Measurements from ENCODE around the gene AREG.

The AREG gene

DNA sequence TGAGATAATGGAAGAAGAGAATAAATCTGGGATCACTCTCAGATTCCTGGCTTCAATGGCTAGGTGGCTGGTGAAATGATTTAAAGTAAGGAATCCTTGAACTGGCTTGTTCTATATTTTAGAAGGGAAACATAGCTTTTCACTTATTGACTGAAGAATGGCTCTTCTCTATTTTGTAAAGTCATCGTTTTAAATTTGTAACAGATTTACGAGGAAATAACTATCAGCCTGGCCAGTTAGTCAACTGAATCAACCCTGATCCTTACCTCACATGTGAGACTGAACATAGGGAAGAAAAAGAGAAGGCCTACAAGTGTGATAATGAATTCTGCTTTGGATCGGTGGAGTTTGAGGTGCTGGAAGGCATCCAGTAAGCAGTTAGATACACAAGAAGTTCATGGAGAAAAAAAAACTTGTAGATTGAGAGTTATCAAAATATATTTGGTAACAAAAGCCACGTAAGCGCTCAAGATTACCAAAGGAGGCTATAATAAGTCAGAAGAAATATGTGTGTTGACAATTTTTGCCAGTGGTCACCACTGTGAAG, 12.0 kb downstream of the AREG start:
- no peak for DNase-seq (ENCODE audit: low read depth in 2 of 3, low spot score in 2 of 3)

DNA sequence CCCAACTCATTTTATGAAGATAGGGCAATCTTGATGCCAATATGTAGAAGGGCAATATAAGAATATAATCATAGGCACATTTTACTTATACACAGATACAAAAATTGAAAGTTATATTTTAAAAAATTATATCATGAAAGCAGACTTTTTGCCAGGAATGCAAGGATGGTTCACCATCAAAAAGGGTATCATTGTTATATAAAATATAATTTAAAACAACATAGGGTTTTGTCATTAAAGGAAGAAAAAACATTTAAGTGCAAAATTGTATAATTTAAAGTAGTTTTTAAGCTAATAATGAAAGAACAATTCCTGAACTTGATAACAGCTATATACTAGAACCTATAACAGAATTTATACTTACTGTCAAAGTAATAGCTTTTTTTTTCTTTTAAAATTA, 15.9 kb downstream of the AREG start:
- no peak for DNase-seq (ENCODE audit: low read depth in 2 of 3, low spot score in 2 of 3)

DNA sequence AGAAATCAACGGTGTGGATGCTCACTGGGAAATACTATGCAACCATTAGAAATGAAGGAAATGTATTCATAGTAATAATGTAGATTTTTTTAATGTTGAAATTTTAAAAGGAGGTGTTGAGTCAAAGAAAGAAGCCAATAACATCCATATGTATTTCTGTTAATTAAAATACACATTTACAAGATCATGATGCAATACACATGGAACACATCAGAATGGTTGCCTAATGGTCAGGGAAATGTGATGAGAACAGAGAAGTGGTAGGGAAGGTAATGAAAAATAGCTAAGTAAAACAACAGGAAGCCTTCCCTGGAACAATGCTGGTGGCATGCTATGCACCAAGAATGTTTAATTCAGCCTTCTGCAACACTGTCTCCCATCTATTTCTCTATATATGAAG, 18.2 kb downstream of the AREG start:
- DNase-seq (ENCODE audit: low read depth in 2 of 3, low spot score in 2 of 3) = no peak

DNA sequence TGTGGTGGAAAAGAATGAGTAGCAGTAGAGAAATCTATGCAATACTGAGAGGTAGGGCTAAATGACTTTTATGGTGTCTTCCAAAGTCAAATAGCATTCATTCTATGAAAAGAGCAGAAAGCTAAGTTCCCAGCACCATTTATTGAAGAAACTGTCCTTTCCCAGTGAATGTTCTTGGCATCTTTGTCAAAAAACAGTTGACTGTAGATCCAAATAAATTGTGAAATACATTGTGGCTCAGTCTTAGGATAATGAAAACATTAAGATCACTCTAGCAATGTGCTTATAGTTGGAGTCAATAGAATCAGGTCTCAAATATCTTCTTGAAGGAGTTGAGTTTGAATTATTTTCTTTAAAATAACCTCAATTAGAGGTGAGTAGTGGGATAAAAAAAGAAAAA, 19.4 kb downstream of the AREG start:
- DNase-seq (ENCODE audit: low read depth in 2 of 3, low spot score in 2 of 3) = no peak

DNA sequence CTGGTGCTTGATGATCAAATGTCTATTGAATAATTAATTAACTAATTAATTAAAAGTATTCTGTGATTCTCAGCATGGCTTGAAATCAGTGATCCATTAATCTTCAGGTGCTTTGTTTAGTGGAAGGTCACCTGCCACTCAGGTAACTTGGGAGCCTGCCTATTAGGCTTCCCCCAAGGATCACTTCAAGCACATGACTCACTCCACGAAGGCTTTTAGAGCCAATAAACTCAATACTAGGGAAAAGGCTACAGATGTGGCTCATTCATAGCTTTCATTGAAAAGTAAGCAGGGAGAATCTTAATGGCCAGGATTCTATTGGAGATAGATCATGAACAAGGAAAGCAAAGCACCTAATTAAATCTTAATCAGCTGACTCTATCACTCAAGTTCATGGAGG, 21.3 kb downstream of the AREG start:
- no peak for DNase-seq (ENCODE audit: low read depth in 2 of 3, low spot score in 2 of 3)

DNA sequence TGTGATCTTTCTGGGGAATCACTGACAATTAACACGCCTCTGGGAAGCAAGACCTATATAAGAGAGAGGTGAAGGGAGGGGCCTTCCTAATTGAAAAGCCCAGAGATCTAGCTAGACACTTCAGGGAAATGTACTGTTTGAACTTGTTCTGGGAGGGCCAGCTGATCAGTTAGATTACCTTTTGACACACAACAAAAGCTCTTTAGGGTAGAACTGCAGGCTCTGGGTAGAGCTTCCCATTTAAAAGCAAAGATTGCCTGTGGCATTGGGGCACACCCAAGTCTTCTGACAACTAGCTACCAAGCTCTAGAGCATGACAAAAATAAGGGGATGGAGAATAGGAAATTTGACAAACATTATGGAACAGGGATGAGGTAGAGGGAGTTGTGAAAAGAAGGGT, 26.3 kb downstream of the AREG start:
- no peak for DNase-seq (ENCODE audit: low read depth in 2 of 3, low spot score in 2 of 3)

DNA sequence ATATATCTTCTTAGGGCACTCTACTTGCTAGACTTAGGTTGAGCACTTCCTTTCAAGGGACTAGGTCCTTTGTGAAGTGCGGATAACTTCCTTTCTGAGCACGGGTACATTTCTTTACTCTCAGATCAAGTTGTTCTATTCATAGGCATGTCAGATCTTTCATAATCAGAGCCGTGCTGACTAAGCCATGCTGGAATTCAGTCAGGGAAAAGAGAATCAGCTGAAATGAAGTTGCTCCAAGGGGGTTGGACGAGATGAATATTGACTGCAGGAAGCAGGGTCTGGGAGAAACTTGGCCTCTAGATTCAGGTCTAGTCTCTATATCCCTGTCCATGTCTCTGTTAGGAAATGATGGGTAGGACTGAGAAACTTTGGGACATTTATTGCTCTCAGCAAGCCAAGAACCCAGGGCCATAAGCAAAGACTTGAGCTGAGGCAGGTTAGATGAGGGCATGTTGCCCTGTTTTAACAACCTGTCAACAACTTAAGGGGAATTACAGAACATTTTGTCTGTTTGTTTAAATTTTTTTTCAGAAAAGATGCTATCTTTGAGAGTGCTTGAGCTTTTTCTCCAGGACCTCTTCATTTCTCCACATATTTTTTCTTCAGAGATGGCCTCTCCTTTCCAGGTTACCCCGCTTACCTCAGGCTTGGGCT, 28.3 kb downstream of the AREG start:
- DNase-seq (ENCODE audit: low read depth in 2 of 3, low spot score in 2 of 3) = no peak

DNA sequence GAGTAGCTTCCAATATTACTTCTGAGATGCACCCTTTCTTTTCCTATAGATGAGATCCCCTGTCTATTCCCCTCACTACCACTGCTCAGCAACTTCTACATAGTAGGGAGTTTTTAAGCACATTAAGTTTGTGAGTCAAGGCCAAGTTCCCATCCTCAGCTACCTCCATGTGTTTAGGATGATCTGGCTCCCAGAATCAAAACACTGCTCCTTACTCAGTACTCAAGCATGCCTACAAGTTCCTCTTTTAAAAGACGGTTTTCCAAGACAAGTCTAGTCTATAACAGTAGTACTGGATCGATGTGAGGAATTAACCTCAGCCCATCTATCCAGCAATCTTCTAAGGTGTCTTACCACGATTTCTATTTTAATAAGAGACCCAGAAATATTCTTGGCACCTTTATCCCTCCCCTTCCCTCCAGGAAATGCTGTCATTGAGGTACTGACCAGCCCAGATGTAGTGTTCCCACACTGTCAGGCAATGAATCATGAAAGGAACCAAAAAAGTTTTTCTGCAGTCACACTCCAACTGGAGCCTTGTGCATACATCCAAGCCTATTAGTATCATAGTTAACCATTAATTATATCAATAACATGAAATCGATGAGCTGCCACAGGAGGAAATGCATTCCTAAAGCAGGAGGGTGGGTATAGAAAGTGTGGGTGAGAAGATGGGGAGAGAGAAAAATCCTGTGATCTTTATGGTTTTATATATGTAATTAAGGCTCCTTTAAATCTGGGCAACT, 29.6 kb downstream of the AREG start:
- DNase-seq (ENCODE audit: low read depth in 2 of 3, low spot score in 2 of 3) = no peak

DNA sequence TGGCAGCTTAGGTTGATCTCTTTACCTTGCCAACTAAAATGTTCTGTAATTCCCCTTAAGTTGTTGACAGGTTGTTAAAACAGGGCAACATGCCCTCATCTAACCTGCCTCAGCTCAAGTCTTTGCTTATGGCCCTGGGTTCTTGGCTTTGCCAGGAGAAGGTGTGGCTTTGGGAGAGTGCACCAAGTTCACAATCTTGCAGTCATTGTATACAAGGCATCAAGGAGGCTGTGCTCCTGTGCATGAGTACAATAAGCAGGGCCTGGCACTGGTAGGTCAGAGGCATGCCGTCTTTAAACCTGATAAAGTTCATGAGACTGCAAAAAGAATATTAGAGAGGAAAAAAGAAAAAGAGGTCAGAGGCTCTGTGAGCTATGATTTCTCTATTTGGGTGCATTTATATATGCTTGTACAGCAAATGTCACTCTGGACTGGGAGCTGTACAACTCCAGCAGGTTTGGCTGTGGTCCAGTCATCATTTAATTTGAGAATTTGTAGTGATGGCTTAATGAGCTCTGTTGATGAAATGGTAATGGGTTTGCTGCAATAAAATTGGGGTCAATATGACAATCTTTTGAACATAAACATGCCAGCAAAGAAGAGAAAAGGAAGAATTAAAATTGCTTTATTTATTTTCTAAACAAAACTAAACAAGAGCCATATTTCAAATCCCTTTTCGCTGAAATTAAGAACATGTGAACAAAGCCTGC, 30.3 kb downstream of the AREG start:
- DNase-seq (ENCODE audit: low read depth in 2 of 3, low spot score in 2 of 3) = no peak

DNA sequence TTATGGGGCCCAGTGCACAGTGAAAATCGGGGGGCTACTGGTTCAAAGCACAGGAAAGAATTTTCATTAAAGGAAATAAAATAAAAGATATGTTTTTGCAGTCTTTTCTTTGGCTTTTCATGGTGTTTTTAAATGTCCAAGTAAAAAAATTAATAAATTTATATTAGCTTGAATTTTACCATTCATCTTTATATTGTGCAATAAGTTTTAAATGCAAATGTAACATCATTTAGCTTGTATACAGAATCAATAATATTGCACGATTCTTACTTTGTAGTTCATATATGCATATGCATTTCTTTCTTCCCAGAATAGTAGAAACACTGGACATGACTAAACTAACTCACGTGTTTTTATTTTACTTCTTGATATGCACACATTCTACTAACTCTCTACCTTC, 31.0 kb downstream of the AREG start:
- DNase-seq (ENCODE audit: low read depth in 2 of 3, low spot score in 2 of 3) = no peak

DNA sequence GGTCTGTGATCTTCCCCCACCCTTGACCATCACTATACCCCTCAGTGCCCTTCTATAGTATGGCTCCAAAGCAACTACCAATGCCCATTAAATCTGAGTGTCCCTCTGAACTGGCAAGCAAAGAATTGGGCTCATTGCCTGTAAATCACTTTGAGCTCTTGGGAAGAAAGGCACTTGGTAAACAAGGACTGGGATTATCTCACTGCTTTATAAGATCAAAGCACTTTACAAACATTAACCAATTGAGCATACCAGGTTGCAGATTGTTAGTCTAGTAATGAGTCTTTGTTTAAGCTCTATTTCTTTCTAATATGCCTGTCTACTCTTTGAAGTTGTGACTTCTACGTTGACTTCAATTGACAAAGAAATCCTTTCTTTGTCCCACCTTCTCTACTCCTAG, 34.1 kb downstream of the AREG start:
- no peak for DNase-seq (ENCODE audit: low read depth in 2 of 3, low spot score in 2 of 3)

DNA sequence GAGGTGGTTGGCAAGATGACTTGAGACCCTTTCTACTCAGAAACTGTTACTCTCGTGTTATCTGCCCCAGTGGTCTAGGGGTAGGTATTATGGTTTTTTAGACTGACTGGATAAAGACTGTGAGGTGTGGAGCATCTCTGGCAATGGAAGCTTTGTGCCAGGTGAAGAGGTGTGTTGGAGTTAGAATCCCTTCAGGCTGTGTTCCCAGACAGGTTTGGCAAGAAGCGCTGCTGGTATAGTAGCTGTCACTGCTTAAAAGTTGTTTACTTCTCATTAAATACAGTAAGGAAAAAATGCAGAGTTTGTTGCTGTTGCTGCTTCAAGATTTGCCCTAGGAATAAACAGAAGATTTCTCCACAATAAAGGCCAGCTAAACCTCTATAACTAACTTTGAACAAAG, 35.3 kb downstream of the AREG start:
- no peak for DNase-seq (ENCODE audit: low read depth in 2 of 3, low spot score in 2 of 3)

DNA sequence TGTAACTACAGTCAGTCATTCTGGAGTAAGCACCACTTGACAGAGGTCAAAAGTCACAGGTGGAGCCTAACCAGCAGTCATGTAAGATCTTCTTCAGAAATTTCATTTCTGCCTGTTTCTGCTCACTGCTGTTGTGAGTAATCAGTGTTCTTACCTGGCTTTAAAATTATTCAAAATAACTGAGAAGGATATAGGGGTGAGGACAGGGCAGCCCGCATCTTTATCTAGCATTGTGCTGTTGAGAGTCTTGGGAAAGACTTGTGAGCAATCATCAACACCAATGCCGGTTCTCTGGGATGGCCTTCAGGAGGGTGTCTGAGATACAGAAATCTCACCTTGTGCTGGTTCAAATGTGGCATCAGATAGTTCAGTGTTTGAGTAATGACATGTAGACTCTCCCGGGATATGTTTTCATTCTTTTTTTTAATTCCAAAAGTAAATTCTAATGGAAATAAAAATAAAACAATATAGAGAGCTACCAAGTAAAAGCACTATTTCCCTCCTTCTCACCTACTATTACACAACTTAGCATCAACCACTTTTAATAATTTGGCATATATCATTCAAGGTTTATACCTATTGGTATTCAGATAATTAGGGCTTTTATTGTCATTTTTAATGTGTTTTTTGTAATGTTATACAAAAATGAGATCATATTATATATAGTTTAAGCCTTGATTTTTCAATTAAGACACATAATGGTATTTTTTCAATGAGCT, 37.1 kb downstream of the AREG start:
- DNase-seq (ENCODE audit: low read depth in 2 of 3, low spot score in 2 of 3) = no peak

DNA sequence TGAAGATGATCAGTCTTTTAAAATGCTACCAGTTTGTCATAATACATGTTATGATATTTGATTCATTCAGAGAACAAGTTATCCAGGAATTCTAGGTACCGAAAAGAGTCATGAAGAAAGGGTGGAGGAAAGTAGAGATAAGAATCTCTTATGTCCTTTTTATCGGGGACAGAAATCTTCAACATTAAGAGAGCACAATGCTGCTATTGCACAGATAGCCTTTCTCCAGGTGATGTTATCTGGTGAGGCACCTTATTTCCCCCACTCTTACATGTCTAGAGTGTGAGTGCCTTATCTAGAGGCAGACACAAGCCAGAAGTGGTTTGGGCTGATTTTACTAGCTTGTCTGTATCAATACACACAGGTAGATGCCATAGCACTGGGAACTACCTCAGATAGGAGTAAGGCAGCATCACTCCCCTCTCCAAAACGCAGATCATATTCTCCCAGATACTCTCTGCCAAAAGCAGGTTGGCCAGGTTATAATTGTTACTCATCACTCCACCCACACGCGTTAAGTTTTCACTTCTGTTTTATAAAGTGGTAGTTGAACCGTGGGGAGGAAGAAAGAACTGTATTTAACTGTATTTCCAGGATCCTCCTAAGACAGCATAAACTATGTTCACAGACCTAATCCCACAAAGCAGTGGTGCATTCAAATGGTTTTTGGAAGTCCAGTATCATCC, 38.4 kb downstream of the AREG start:
- DNase-seq (ENCODE audit: low read depth in 2 of 3, low spot score in 2 of 3) = no peak

DNA sequence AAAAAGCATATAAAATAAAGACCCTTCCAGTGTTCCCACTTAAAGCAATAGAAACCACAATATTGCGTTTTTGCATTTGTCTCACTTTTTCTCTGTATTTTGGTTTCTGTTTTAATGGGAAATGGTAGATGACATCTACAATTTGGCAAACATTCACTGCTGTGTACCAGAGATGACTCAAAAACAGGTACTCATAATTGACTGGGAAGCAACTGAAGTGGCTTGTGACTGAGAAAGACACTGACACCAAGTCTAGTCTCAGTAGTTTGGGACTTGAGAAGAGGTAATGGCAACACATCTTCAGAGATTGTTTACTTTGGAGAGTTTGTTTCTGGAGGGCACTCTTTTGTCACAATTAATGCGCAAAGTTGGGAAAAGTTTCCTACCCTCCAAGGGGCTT, 42.0 kb downstream of the AREG start:
- no peak for DNase-seq (ENCODE audit: low read depth in 2 of 3, low spot score in 2 of 3)

DNA sequence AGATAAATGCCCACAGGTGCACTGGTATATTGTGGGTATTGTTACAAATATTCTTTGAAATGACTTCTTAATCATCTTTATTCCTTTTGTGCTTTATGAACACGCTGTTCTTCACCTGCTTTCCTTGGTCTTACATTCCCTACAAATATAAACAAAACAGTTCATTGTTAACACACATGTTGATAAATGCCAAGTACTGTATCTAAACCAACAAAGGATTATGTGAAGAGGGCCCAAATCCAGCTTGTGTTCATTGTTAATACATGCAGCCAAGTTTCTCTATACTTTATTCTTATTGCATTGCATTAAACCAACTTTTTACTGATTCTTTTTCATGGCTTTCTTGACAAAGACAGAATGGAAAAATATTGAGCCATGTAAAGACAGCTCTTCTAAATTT, 42.8 kb downstream of the AREG start:
- DNase-seq (ENCODE audit: low read depth in 2 of 3, low spot score in 2 of 3) = no peak

DNA sequence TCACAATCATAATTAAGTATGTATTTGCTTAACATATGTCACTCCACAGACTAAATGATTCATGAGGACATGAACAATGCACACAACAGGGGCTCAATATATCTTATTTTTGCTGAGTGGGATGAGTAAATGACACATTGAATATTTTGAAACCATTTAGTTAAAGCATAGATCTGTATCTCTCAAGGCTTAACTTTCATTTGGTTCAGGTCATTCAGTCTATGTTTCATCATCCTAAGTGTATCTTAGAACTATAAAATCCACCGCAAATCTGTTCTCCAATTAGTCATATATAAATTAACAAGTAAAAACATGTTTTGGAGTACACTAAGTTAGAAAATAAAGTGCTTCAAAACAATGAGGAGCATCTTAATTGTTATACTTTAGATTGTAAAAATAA, 45.8 kb downstream of the AREG start:
- DNase-seq (ENCODE audit: low read depth in 2 of 3, low spot score in 2 of 3) = no peak

DNA sequence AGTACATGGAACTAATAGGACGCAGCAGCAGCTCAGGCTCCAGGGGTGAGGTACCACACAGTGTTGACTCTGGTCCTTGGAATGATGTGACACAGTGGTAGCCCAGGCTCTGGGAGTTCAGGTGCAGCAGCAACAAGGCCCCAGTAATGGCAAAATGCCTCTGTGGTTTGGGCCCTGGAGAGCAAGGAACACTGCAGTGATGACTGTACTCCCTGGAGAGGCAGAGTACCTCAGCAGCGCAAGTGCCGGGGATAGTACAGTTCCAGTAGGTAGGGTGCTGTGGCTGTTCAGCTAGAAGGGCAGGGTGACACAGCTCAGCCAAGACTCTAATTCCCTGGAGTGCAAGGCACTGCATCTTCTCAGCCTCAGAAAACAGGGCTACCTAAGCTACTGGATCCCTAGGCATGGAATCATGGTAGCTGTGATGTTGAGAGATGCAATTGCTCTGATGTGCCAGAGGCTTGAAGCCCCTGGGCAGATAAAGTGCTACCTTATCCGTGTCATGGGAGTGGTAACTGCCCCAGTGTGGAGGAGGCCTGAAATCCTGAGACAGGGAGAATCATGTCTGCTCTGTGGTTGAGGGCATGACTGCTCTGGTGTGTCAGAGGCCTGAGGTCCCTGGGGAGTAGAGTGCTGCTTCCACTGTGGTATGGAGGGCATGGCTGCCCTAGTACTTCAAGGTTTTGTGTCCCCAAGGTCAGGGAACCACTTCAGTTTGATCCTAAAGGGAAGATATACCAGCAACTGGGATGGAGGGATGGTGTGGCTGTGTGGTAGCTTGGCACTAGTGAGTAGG, 55.2 kb downstream of the AREG start:
- DNase-seq (ENCODE audit: low read depth in 2 of 3, low spot score in 2 of 3) = no peak

DNA sequence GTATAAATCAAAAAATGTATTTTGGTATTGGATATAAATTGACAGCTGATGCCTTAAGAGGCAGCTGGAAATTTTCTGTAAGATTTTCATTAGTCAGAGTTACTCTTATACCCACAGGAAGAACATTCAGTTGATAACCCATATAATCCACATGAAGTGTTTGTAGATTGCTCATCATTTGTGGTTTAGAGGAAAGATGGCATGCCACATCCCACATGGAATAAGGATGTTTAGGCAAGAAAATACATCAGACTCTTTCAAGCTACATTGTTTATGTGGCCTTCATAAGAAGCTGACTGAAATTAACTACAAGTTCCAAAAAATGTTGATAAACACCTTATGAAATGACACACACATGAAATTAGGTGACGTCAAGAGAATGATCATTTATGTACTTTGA, 56.6 kb downstream of the AREG start:
- no peak for DNase-seq (ENCODE audit: low read depth in 2 of 3, low spot score in 2 of 3)

DNA sequence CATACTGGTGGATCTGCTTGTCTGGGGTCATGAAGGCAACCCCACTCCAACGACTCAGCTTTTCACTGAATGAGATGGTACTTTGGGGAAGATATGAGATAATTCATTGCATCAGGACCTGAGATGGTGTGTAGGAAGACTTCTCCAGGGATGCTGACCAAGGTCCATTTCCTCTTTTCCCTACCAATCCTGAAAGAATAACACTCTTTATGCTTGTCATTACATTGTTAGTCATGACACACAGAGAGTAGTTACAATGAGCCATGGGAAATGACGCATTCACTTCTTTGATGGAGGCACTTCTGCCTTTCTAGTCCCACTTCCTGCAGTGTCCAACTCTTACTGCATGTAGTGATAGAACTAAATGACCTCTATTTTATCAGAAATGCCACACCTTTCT, 58.6 kb downstream of the AREG start:
- DNase-seq (ENCODE audit: low read depth in 2 of 3, low spot score in 2 of 3) = no peak
